SU-DHL-6 (cell line): ENCODE data around the gene PADI3.

Source experiments
- H2AFZ ChIP-seq: fragments of 200-600 bp; sonication (generic); 2 replicates; pipeline ENCODE4 v1.6.1; 2014; ENCODE audit warnings: low read depth, mild to moderate bottlenecking, moderate library complexity, mixed read lengths, antibody characterized with exemption, low read length; ENCODE audit not compliant: severe bottlenecking
- H3F3A ChIP-seq: fragments of 200-600 bp; shearing (Covaris generic); 2 replicates; pipeline ENCODE4 v1.6.0; 2016; ENCODE audit warnings: antibody characterized with exemption, mild to moderate bottlenecking; ENCODE audit not compliant: insufficient read depth
- H3K27ac ChIP-seq: fragments of 200-600 bp; sonication (generic); 2 replicates; pipeline ENCODE4 v1.5.1; 2016; ENCODE audit warnings: low read depth, mild to moderate bottlenecking, low read length, moderate library complexity, mixed read lengths
- H3K27me3 ChIP-seq: fragments of 200-600 bp; sonication (generic), shearing (Covaris generic); 2 replicates; pipeline ENCODE4 v1.6.0; 2014; ENCODE audit warnings: mild to moderate bottlenecking, low read length
- H3K36me3 ChIP-seq: fragments of 200-600 bp; sonication (generic); 2 replicates; pipeline ENCODE4 v1.6.1; 2014; ENCODE audit warnings: mild to moderate bottlenecking, low read length, mixed read lengths
- H3K4me2 ChIP-seq: fragments of 300-600, 200-600 bp; shearing (Covaris generic), sonication (generic); 2 replicates; pipeline ENCODE4 v1.6.0; 2014; ENCODE audit warnings: low read length, low read depth, mild to moderate bottlenecking; ENCODE audit not compliant: poor library complexity, severe bottlenecking
- H3K4me3 ChIP-seq: fragments of 200-600 bp; sonication (generic); 2 replicates; pipeline ENCODE4 v1.5.1; 2014; ENCODE audit warnings: antibody characterized with exemption, low read length, mild to moderate bottlenecking, mixed read lengths; ENCODE audit not compliant: insufficient read depth, poor library complexity, severe bottlenecking
- H3K79me2 ChIP-seq: fragments of 200-600 bp; sonication (generic); 2 replicates; pipeline ENCODE4 v1.6.1; 2014; ENCODE audit warnings: mild to moderate bottlenecking, low read length, moderate library complexity; ENCODE audit not compliant: insufficient read depth
- H3K9ac ChIP-seq: fragments of 200-600 bp; sonication (generic); 2 replicates; pipeline ENCODE4 v1.7.0; 2014; ENCODE audit warnings: mild to moderate bottlenecking, low read length
- H3K9me2 ChIP-seq: fragments of 200-600 bp; sonication (generic); replicated peaks from 2 replicates; pipeline ENCODE4 v1.6.1; 2014; ENCODE audit warnings: low read length; ENCODE audit not compliant: insufficient read depth
- H3K9me3 ChIP-seq: fragments of 200-600 bp; sonication (generic); 2 replicates; pipeline ENCODE4 v1.6.1; 2014; ENCODE audit warnings: low read length, mixed read lengths; ENCODE audit not compliant: insufficient read depth
- H4K20me1 ChIP-seq: fragments of 200-600 bp; sonication (generic); 2 replicates; pipeline ENCODE4 v1.6.1; 2014; ENCODE audit warnings: low read depth, mild to moderate bottlenecking, antibody characterized with exemption, low read length, moderate library complexity, mixed read lengths
- EZH2phosphoT487 ChIP-seq: fragments of 200-600 bp; sonication (generic), shearing (Covaris generic); conservative IDR thresholded peaks from 2 replicates; pipeline ENCODE4 v1.6.1; 2018; ENCODE audit warnings: mild to moderate bottlenecking, antibody characterized with exemption, low read length, moderate library complexity, mixed read lengths
- TF ChIP-seq, protein P1 (sequence below): fragments of 200-600 bp; sonication (generic); IDR thresholded peaks from one replicate; pipeline ENCODE4 v1.5.1; 2017; ENCODE audit warnings: antibody characterized with exemption, mild to moderate bottlenecking, low read length, moderate library complexity; ENCODE audit not compliant: insufficient read depth, poor library complexity, severe bottlenecking

PADI3 gene

DNA sequence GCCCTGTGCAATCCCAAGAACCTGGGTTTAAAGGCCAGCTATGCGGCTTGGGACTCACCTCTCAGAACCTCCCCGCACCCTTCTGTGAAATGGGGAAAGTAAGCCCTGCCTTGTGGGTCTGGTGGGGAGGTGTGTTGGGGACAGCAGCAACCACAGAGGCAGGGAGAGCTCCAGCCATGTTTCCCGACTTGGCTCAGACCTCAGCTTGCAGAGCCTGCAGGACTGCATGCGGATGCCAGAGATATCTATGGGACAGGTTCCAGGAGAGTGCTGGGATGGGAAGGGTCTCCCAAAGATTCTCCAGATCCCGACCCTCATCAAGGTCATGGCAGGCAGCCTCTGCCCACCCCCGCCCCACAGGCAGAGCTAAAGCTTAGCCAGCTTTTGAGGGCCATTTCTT is 23.8 kb upstream of the PADI3 start:
- no peaks in the 10 kb centered on the region for H3F3A ChIP-seq
- H3K9ac ChIP-seq = no peak overlapping the region
- no peaks in the 10 kb centered on the region for H3K79me2 ChIP-seq
- TF ChIP-seq, protein P1, sequence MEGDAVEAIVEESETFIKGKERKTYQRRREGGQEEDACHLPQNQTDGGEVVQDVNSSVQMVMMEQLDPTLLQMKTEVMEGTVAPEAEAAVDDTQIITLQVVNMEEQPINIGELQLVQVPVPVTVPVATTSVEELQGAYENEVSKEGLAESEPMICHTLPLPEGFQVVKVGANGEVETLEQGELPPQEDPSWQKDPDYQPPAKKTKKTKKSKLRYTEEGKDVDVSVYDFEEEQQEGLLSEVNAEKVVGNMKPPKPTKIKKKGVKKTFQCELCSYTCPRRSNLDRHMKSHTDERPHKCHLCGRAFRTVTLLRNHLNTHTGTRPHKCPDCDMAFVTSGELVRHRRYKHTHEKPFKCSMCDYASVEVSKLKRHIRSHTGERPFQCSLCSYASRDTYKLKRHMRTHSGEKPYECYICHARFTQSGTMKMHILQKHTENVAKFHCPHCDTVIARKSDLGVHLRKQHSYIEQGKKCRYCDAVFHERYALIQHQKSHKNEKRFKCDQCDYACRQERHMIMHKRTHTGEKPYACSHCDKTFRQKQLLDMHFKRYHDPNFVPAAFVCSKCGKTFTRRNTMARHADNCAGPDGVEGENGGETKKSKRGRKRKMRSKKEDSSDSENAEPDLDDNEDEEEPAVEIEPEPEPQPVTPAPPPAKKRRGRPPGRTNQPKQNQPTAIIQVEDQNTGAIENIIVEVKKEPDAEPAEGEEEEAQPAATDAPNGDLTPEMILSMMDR = no peak
- no peak overlapping the region for H2AFZ ChIP-seq
- no peak overlapping the region for H3K4me2 ChIP-seq
- no peaks in the 10 kb centered on the region for H3K9me3 ChIP-seq
- H3K27ac ChIP-seq = no peak overlapping the region
- no peaks in the 10 kb centered on the region for H3K27me3 ChIP-seq
- no peaks in the 10 kb centered on the region for H3K9me2 ChIP-seq
- no peak overlapping the region for H3K4me3 ChIP-seq
- no peaks in the 10 kb centered on the region for H4K20me1 ChIP-seq
- no peaks in the 10 kb centered on the region for H3K36me3 ChIP-seq

DNA sequence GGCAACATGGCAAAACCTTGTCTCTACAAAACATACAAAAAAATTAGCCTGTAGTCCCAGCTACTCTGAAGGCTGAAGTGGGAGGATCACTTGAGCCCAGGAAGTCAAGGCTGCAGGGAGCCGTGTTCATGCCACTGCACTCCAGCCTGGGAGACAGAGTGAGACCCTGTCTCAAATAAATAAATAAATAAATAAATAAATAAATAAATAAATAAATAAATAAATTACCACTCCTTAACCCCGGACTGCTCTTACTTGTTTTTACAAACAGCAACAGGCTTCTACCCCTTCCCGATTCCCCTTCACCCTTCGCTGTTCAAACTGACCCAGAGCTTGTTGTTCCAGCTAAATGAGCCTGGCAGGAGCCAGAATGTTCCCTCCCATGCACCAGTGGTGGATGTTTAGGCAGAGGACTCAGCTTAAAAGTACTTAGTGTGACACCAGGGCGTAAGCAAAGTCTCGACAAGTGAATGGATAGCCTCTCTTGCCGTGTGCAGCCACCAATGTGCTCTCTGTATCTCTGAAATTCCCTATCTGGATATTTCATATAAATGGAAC is 21.5 kb upstream of the PADI3 start:
- H3K27ac ChIP-seq = no peak overlapping the region
- H3K9ac ChIP-seq = no peak overlapping the region
- TF ChIP-seq, protein P1 = no peak
- no peak for TF ChIP-seq EZH2phosphoT487
- no peaks in the 10 kb centered on the region for H3K27me3 ChIP-seq
- no peaks in the 10 kb centered on the region for H4K20me1 ChIP-seq
- no peaks in the 10 kb centered on the region for H3K9me2 ChIP-seq
- no peaks in the 10 kb centered on the region for H3K36me3 ChIP-seq
- no peak overlapping the region for H2AFZ ChIP-seq
- no peaks in the 10 kb centered on the region for H3F3A ChIP-seq
- H3K79me2 ChIP-seq = no peaks in the 10 kb centered on the region
- no peak overlapping the region for H3K4me3 ChIP-seq
- no peaks in the 10 kb centered on the region for H3K9me3 ChIP-seq
- H3K4me2 ChIP-seq = no peak overlapping the region

DNA sequence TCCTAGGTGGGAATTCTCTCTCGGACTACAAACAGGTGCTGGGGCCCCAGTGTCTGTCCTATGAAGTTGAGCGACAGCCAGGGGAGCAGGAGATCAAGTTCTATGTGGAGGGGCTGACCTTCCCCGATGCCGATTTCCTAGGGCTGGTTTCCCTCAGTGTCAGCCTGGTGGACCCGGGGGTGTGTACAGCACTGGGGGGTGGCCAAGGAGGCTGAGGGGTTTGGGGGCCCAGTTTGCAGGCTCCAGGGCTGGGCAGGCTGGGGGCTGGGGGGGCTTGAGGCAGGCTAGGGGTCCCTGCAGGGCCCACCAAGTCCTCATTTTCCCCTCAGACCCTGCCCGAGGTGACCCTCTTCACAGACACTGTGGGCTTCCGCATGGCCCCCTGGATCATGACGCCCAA is 20.3 kb upstream of the PADI3 start:
- Histone ChIP-seq H3K36me3 (no peaks in the 10 kb centered on the region), H3K27me3 (no peaks in the 10 kb centered on the region), H3K9me2 (no peaks in the 10 kb centered on the region), H3K79me2 (no peaks in the 10 kb centered on the region), H3K9ac (no peak overlapping the region), H2AFZ (no peak overlapping the region), H3K4me3 (no peak overlapping the region), H3K27ac (no peak overlapping the region), H3F3A (no peaks in the 10 kb centered on the region), H3K9me3 (no peaks in the 10 kb centered on the region), H4K20me1 (no peaks in the 10 kb centered on the region), H3K4me2 (no peak overlapping the region)
- no peak for TF ChIP-seq EZH2phosphoT487
- TF ChIP-seq, protein P1 = no peak
